DOHH2 (cell line): Measurements from ENCODE around the gene BCORL1.

ENCODE experiments used
- H3F3A ChIP-seq: fragments of 200-600 bp; sonication (generic), shearing (Covaris generic); 2 replicates; pipeline ENCODE4 v1.6.0; 2016; ENCODE audit warnings: antibody characterized with exemption, mild to moderate bottlenecking; ENCODE audit not compliant: control insufficient read depth, insufficient read depth
- H3K27ac ChIP-seq: fragments of 200-600 bp; sonication (generic); 2 replicates; pipeline ENCODE4 v1.5.1; 2014; ENCODE audit warnings: low read depth, mild to moderate bottlenecking, low read length, moderate library complexity
- H3K27me3 ChIP-seq: fragments of 200-600 bp; sonication (generic); 2 replicates; pipeline ENCODE4 v1.6.1; 2014; ENCODE audit warnings: mild to moderate bottlenecking, low read length, mixed read lengths; ENCODE audit not compliant: control insufficient read depth
- H3K36me3 ChIP-seq: fragments of 200-600 bp; sonication (generic); 2 replicates; pipeline ENCODE4 v1.6.1; 2014; ENCODE audit warnings: mild to moderate bottlenecking, low read length, moderate library complexity, mixed read lengths; ENCODE audit not compliant: control insufficient read depth
- H3K4me1 ChIP-seq: fragments of 200-600 bp; sonication (generic); 2 replicates; pipeline ENCODE4 v1.6.1; 2014; ENCODE audit warnings: mild to moderate bottlenecking, low read length, mixed read lengths; ENCODE audit not compliant: control insufficient read depth
- H3K4me2 ChIP-seq: fragments of 200-600 bp; sonication (generic); 2 replicates; pipeline ENCODE4 v1.6.0; 2014; ENCODE audit warnings: mild to moderate bottlenecking, low read length, moderate library complexity
- H3K4me3 ChIP-seq: fragments of 200-600 bp; sonication (generic); 2 replicates; pipeline ENCODE4 v1.5.1; 2014; ENCODE audit warnings: mild to moderate bottlenecking, low read length, mixed read lengths
- H3K79me2 ChIP-seq: fragments of 200-600 bp; sonication (generic); 2 replicates; pipeline ENCODE4 v1.6.1; 2014; ENCODE audit warnings: mild to moderate bottlenecking, low read length, mixed read lengths; ENCODE audit not compliant: control insufficient read depth
- H3K9me2 ChIP-seq: fragments of 200-600 bp; sonication (generic); replicated peaks from 2 replicates; pipeline ENCODE4 v1.6.1; 2014; ENCODE audit warnings: mild to moderate bottlenecking, low read length, mixed read lengths; ENCODE audit not compliant: control insufficient read depth
- H3K9me3 ChIP-seq: fragments of 200-600 bp; sonication (generic); 2 replicates; pipeline ENCODE4 v1.6.1; 2014; ENCODE audit warnings: antibody characterized with exemption, low read length, mixed read lengths; ENCODE audit not compliant: control insufficient read depth, insufficient read depth
- H4K20me1 ChIP-seq: fragments of 200-600 bp; sonication (generic); 2 replicates; pipeline ENCODE4 v1.6.0; 2014; ENCODE audit warnings: low read depth, mild to moderate bottlenecking, antibody characterized with exemption, low read length, moderate library complexity; ENCODE audit not compliant: control insufficient read depth, insufficient read depth
- EZH2phosphoT487 ChIP-seq: fragments of 200-600 bp; sonication (generic); IDR thresholded peaks from 2 replicates; pipeline ENCODE4 v1.6.1; 2017; ENCODE audit warnings: borderline replicate concordance, mild to moderate bottlenecking, antibody characterized with exemption, low read length, moderate library complexity, mixed read lengths
- TF ChIP-seq, protein P1 (sequence below): fragments of 200-600 bp; sonication (generic); IDR thresholded peaks from one replicate; pipeline ENCODE4 v1.5.1; 2014; ENCODE audit warnings: antibody characterized with exemption, mild to moderate bottlenecking, low read depth, low read length; ENCODE audit not compliant: poor library complexity, severe bottlenecking

BCORL1 gene

DNA sequence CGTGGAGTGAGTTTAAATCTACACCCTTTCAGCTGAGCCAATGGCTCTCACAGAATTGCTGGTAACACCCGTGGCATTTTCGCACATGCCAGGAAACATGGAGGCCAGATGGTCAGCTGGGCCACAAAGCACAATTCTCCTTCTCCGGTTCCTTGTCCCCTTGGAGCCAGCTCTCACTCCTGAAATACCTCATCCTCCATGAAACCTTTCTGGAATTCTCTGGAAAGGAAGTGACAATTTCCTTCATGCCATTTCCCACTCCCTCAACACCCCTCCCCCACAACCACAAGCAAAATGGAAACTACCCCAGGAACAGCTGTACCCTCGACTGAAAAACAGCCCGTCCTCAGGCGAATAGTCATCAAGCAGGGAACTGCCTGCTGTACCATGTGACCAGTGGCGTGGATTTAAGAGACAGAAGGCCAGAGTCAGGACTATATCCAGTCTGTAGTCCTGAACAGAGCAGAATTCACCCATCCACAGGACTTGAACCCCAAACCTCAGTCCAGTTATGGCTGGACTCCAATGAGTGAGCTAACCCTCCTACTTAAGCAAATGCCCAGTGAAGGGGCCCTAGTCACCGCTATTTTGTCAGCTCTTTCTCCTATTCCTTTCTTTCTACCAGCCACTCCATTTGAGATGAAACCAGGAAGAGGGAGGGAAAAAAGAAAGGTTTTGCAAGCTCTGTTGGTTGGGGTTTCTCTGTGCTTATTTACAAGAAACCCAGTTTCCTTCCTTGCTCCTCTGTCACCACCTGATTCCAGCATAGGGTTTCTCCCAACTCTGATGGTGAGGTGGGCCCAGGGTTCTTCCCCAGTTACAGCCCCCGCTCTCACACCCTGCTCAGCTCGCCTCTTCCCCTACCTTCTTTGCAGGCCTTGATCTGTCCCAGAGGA, 103.4 kb downstream of the BCORL1 start:
- no peaks in the 10 kb centered on the region for H4K20me1 ChIP-seq
- peak overlapping the region; percentile 97 for H3K27ac ChIP-seq
- peak overlapping the region; percentile 97 for H3K4me2 ChIP-seq
- TF ChIP-seq EZH2phosphoT487 = no peak
- TF ChIP-seq, protein P1, sequence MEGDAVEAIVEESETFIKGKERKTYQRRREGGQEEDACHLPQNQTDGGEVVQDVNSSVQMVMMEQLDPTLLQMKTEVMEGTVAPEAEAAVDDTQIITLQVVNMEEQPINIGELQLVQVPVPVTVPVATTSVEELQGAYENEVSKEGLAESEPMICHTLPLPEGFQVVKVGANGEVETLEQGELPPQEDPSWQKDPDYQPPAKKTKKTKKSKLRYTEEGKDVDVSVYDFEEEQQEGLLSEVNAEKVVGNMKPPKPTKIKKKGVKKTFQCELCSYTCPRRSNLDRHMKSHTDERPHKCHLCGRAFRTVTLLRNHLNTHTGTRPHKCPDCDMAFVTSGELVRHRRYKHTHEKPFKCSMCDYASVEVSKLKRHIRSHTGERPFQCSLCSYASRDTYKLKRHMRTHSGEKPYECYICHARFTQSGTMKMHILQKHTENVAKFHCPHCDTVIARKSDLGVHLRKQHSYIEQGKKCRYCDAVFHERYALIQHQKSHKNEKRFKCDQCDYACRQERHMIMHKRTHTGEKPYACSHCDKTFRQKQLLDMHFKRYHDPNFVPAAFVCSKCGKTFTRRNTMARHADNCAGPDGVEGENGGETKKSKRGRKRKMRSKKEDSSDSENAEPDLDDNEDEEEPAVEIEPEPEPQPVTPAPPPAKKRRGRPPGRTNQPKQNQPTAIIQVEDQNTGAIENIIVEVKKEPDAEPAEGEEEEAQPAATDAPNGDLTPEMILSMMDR = no peak
- no peaks in the 10 kb centered on the region for H3K27me3 ChIP-seq
- H3K4me1 ChIP-seq = peaks cover 87% of the 10 kb centered on the region
- H3K4me3 ChIP-seq = peak overlapping the region; percentile 74
- H3K9me2 ChIP-seq = no peaks in the 10 kb centered on the region
- H3F3A ChIP-seq = peaks cover 19% of the 10 kb centered on the region
- H3K36me3 ChIP-seq = peaks cover 11% of the 10 kb centered on the region
- H3K79me2 ChIP-seq = peaks cover 66% of the 10 kb centered on the region
- H3K9me3 ChIP-seq = no peaks in the 10 kb centered on the region

DNA sequence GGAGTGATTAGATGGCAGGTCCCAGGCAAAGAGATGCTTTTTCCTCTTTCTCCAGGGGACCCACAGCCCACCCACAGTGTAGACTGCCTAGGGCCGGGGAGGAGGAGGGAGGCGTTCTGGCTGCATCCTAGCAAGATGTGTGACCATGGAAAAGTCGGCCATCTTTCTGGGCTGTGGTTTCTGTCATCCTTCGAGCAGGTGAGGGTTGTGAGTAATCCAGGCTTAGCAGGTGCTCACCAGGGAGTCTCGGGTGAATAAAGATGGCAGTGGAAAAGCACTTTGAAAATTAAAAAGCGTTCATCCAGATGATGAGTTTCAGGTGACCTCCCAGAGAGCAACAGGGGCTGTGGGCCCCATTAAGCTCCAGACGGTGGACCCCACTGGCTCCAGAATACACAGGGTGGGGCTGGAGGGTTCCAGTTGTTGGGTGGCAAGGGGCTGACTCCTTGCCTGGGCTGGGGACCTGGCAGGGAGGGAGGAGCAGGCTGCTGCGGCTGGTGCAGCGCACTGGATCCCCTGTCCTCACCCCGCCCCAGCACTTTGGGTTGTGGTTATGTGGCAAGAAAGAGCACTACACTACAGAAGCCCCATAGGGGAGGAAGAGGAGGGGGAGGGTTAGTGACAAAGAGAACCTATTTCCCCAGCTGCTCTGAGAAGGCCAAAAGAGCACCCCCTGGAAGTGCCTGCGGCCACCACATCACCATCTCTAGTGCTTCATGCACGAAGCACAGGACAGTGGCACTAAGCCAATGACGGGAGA, 104.2 kb downstream of the BCORL1 start:
- peak overlapping the region; percentile 74 for H3K4me3 ChIP-seq
- H3K79me2 ChIP-seq = peaks cover 72% of the 10 kb centered on the region
- peaks cover 91% of the 10 kb centered on the region for H3K4me1 ChIP-seq
- no peaks in the 10 kb centered on the region for H3K9me2 ChIP-seq
- H3K36me3 ChIP-seq = peaks cover 8% of the 10 kb centered on the region
- no peaks in the 10 kb centered on the region for H3K9me3 ChIP-seq
- H3F3A ChIP-seq = peaks cover 19% of the 10 kb centered on the region
- peak overlapping the region; percentile 97 for H3K4me2 ChIP-seq
- no peak for TF ChIP-seq EZH2phosphoT487
- TF ChIP-seq, protein P1 = no peak
- H4K20me1 ChIP-seq = no peaks in the 10 kb centered on the region
- no peaks in the 10 kb centered on the region for H3K27me3 ChIP-seq
- H3K27ac ChIP-seq = peak overlapping the region; percentile 97

DNA sequence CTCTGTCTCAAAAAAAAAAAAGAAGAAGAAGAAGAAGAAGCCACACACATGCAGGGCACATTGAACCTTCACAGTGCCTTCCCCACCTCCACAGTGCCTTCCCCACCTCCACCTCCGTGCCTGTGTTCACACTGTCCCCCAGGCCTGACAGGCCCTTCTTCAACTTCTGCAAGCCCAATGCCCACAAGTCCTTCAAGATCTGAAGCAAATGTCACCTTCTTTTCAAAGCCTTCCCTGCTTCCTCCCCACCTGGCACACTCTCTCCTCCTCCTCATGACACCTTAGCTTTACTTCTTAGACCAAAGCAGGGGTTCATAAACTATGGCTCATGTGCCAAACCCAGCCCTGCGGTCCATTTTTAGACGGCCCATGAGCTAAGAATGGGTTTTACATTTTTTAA, 107.9 kb downstream of the BCORL1 start:
- TF ChIP-seq EZH2phosphoT487 = no peak
- TF ChIP-seq, protein P1 = no peak
- H3K9me2 ChIP-seq = no peaks in the 10 kb centered on the region

More for the DNA sequence above, 107.9 kb downstream of the BCORL1 start:
- H3K27me3 ChIP-seq = no peaks in the 10 kb centered on the region
- no peaks in the 10 kb centered on the region for H3K9me3 ChIP-seq
- peaks cover 7% of the 10 kb centered on the region for H3F3A ChIP-seq
- peaks cover 8% of the 10 kb centered on the region for H3K36me3 ChIP-seq
- H3K4me3 ChIP-seq = no peak overlapping the region
- no peak overlapping the region for H3K27ac ChIP-seq
- H3K79me2 ChIP-seq = peaks cover 74% of the 10 kb centered on the region
- peaks cover 73% of the 10 kb centered on the region for H3K4me1 ChIP-seq
- no peaks in the 10 kb centered on the region for H4K20me1 ChIP-seq
- H3K4me2 ChIP-seq = peak overlapping the region; percentile 40
